Jurkat, Clone E6-1 (cell line): ENCODE data around the gene SNX14.
"Not testable (repeated sequence)": the region's sequence is repeated elsewhere in the genome, so short reads cannot be mapped to it uniquely, and the experiment has no call there.

Source experiments
- DNase-seq: peaks from one replicate; pipeline ENCODE4 v3.0.0-alpha.2; 2011; ENCODE audit warnings: low read depth, low spot score
- H3K4me3 ChIP-seq: 2 replicates; pipeline ENCODE4 v1.5.1; 2011; ENCODE audit warnings: mild to moderate bottlenecking, low read length, control low read depth, moderate library complexity

Gene SNX14

DNA sequence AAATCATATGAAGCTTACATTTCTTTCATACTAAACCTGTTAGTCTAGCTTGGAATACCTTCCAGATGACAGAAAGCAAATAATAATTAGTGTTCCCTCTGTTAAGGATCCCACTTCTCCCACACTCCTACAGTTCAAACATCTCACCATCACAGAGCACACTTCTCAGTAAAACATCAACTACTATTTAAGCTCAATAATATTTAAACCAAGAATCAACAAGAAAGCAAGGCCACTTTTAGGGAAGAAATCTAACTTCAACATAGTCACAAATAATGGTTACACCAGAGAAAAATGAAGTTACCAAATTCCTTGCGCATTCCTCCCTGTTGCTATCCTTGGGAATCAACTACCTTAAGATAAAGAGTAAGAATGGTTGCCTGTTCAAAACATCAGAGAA lies 1.6 kb downstream of the SNX14 start:
- no peak overlapping the region for H3K4me3 ChIP-seq
- DNase-seq, result no peak

DNA sequence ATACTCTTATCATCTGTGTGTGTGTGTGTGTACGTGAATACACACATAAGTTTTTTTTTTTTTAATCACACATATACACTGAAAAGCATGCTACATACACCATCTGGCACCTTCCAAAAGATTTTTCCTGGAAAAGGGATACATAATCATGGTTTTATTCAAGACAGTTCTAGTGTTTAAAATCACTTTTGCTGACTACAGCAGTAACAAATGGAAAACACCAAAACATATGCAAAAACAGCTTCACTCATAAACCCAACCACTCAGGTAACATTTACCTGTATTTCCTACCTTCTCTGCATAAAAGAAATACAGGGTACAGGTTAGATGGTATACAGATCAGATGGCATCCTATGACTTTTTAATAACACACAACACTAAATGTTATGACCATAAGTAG lies 2.5 kb downstream of the SNX14 start:
- no peak for DNase-seq
- H3K4me3 ChIP-seq, result no peak overlapping the region

DNA sequence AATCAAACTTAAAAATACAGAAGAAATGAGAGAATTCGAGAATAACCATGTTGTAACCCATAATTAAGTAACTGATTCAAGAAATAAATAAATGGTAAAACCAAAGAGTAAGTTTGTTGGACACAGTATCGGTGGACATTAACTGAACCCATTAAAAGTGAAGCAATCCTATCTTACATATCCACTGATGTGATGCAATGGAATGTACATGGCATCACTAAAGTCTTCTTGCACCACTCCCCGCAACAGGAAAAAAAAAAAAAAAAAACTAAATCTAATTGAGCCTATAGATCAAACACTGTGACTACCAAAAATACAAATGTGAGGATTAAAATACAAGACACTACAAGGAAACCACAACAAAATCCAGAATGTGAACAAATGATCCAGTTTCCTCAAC lies 7.9 kb downstream of the SNX14 start:
- DNase-seq, result no peak
- no peak overlapping the region for H3K4me3 ChIP-seq

DNA sequence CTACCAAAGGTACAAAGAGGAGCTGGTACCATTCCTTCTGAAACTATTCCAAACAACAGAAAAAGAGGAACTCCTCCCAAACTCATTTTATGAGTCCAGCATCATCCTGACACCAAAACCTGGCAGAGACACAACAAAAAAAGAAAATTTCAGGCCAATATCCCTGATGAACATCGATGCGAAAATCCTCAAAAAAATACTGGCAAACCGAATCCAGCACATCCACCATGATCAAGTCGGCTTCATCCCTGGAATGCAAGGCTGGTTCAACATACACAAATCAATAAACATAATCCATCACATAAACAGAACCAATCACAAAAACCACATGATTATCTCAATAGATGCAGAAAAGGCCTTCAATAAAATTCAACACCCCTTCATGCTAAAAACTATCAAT lies 10.8 kb downstream of the SNX14 start:
- H3K4me3 ChIP-seq, DNase-seq: not testable (repeated sequence)

DNA sequence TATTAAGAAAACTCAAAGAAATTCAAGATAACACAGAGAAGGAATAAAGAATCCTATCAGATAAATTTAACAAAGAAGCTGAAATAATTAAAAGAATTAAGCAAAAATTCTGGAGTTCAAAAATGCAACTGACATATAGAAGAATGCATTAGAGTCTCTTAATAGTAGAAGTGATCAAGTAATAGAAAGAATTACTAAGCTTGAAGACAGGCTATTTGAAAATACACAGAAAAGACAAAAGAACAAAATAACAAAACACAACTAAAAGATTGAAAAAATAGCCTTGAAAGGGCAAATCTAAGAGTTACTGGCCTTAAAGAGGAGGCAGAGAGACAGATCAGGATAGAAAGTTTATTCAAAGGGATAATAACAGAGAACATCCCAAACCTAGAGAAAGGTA lies 12.1 kb downstream of the SNX14 start:
- DNase-seq, result no peak
- no peak overlapping the region for H3K4me3 ChIP-seq

DNA sequence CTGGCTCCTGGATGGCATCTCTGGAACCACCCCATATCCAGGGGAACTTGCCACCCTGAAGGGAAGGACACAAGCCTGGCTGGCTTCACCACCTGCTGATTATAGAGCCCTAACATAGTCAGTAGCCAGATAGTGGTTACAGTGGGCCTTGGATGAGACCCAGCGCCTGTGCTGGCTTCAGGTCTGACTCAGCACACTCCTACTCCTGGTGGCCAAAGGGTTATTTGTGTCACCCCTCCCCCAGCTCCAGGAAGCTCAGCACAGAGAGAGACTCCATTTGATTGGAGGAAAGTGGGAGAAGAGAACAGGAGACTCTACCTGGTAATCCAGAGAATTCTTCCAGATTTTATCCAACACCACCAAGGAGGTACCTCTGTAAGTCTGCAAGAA lies 12.8 kb downstream of the SNX14 start:
- DNase-seq, result no peak
- no peak overlapping the region for H3K4me3 ChIP-seq

DNA sequence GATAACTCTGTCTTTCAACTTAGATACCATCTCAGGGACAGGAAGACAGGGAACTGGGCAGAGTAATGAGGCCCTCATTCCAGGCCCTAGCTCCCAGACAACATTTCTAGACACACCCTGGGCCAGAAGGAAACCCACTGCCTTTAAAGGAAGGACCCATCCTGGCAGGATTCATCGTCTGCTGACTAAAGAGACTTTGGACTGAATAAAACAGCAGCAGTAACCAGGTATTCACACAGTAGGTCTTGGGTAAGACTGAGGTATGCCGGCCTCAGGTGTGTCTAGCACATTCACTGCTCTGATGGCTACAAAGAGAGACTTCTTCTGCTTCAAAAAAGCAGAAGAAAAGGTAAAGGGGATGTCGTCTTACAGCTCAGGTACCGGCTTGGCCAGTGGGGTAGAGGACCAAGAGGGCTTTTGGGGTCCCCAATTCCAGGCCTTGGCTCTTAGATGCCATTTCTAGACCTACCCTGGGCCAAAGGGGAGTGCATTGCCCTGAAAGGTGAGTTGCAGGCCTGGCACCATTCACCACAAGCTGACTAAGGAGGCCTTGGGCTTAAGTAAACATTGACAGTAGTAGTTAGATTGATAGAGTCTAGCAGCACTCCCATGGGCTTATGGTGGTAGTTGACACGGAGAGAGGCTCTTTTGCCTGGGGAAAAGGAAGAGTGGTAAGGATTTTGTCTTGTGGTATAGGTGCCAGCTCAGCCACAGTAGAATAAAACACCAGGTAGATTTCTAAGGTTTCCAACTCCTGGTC lies 13.4 kb downstream of the SNX14 start:
- no peak overlapping the region for H3K4me3 ChIP-seq
- DNase-seq, result no peak

DNA sequence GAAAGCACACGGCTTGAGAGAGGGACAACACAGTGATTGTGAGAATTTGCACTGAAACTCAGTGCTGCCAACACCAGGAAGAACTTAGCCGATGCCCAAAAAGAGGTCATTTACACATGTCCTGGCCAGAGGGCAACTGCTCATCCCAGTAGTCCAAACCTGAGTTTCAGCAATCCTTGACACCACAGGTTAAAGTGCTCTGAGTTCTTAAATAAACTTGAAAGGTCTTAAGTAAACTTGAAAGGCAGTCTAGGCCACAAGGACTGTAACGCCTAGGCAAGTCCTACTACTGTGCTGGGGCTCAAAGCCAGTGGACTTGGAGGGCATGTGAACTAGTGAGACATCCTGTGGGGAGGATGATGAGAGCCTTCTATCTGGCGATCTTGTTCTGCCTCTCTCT lies 14.1 kb downstream of the SNX14 start:
- H3K4me3 ChIP-seq, result no peak overlapping the region
- DNase-seq, result no peak

DNA sequence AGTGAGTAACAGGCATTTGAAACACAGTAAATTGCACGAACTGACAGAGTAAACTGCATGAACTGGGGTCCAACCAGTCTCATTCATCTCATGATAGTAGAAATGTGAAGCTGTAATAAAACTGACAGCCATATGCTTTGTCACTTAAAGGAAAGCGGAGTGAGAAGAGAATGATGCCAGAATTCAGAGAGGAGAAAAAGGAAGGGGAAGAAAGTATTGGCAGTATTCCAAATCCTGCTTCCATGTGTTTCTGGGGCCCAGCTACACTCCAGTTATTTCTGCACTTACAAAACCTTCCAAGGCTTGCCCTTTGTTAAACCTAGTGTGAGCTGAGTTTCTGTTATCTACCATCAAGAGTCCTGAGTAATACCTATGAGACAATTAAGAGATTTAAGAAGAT lies 17.2 kb downstream of the SNX14 start:
- H3K4me3 ChIP-seq, result no peak overlapping the region
- no peak for DNase-seq

DNA sequence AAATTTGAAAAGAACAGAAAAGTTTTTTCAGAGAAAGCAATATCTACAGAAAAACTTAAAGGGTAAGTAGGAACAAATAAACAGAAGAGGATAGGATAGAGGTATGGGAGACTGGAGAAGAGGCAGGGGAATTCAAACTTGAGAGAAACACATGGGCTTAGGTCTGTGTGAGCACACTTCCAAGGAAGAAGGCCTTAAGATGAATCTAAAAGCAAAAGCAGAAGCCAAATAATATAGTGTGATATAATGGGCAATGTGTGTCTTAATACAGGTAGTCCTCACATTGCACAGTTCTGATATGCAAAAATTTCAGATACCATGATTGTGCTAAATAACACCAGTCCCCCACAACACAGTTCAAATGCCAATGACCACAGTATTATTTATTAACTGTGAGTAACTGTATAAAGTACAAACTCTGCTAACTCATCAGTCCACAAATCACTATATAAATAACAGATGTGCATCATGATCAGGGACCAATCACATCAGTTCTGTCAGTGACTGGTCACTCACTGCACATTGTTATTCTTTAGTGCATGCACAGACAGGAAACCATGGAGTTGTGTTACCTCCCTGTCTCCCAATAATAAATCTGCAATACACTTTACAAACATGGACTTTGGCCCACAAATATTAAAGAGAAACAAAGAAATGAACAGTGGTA lies 18.6 kb downstream of the SNX14 start:
- no peak for DNase-seq
- no peak overlapping the region for H3K4me3 ChIP-seq

DNA sequence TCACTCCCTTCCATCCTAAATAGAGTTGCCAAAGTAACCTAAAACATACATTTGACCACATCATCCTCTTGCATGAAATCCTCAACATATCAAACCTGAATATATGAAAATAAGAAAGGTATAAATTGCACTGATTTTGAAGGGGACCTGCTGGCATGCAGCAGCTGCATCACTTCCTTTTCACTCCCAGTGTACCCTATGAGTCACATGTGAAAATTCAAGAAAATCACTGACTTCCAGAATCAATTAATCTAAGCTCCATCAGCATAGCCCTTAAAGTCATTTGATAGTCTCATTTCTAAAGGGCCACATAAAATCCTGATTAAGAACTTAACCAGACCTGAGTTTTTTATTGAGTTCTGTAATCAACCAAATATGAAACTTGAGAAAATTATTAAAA lies 24.3 kb downstream of the SNX14 start:
- H3K4me3 ChIP-seq, result no peak overlapping the region

DNA sequence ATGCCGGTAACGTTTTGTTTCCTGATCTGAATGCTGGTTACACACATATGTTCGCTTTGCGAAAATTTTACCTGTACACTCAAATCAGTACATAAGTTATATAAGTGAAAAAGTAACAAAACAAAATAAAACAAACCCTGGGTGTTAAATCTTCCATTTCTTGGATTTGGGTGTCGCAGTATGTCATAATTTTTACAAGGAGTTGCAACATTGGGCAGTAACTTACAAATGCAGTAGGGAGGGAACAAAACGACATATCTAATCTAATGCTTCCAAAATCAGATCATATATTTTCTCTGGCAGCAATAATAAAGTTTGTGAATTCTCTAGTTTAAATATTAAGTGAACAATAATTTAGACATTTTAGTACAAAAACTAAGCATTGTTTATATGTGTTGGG lies 25.2 kb downstream of the SNX14 start:
- no peak for DNase-seq
- H3K4me3 ChIP-seq, result no peak overlapping the region

More for the DNA sequence above, 24.3 kb downstream of the SNX14 start:
- DNase-seq, result no peak

DNA sequence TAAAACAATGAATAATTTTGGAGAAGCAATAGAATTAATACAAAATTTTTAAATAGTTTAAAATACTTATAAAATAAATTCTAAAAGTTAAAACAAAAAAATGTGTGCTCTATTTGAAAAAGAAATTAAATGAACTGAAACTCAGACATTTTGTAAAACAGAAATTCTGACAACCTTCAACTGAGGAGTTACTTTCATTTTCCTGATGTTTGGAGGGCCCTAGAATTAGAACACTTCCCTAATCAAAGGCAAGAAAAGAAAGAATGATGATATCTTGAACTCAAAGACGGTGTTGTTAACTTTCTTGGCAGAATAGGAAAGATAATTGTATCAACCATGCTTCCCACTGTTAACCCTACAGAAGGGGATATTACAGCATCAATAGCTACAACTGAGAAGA lies 27.9 kb downstream of the SNX14 start:
- DNase-seq, result no peak
- H3K4me3 ChIP-seq, result no peak overlapping the region

DNA sequence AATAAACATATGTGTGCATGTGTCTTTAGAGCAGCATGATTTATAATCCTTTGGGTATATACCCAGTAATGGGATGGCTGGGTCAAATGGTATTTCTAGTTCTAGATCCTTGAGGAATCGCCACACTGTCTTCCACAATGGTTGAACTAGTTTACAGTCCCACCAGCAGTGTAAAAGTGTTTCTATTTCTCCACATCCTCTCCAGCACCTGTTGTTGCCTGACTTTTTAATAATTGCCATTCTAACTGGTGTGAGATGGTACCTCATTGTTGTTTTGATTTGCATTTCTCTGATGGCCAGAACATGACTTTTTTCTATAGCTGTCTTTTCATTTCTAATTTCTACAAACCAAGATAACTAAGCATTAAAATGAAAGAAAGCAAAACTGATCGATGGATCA lies 29.4 kb downstream of the SNX14 start:
- not testable (repeated sequence) for DNase-seq, H3K4me3 ChIP-seq

DNA sequence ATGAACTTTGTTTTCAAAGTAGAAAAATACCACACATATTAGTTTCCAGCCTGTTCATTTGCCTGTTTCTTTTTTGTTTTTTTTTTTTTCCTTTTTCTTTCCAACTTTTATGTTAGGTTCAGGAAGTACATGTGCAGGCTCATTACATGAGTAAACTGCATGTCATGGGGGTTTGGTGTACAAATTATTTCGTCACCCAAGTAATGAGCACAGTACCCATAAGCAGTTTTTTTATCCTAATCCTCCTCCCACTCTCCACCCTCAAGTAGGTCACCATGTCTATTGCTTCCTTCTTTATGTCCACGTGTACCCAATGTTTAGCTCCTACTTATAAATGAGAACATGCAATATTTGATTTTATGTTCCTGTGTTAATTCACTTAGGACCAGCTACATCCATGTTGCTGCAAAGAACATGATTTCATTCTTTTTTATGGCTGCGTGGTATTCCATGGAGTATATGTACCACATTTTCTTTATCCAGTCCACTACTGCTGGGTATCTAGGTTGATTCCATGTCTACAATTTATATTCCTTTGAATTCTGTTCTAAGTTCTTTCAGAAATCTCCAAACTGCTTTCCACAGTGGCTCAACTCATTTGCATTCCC lies 31.8 kb downstream of the SNX14 start:
- H3K4me3 ChIP-seq, result no peak overlapping the region
- no peak for DNase-seq

DNA sequence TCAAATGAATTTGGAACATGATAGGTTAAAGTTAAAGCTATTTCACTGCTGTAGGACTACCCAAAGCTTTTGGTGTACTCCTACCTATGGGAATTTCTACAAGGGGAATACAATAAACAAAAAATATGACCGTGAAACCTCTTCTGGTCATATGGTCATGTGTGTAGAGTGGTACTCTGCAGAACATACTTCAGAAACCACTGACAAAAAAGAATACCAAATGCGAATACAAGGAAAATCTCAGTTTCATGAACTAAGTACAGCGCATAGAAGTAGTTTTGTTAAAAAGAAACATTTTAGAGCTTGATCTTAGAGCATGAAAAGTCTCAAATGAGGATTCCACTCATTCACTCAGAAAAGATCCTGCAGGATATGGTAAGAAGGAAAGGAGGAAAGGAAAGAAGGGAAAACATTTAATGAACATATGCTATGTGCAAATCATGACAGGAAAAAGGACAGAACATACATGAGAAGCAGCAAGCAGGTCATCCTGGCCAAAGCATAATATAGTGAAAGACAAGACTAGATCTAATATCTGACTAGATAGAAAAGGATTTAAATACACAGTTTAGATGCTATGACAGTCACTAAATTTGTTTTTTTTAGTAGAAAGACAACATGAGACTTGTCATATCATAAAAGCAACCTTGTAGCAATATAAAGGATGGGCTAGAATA lies 36.5 kb downstream of the SNX14 start:
- DNase-seq, result no peak
- no peak overlapping the region for H3K4me3 ChIP-seq

DNA sequence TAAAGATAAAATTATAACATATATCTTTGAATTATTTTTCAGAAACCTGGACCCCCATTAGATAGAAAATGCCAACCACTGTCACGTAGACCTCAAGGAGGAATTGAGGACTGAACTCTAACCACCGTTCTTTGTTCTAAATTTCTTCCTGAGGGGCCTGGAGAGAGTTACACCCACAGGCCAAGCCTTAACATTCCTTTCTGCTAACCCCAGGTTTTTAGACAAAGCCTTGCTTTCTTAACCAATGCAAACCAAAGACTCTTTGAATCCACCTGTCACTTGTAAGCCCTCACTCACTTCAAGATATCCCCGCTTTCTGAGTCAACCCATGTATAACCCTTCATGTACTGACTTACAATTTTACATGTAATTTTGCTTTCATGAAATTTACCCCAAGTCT lies 41.0 kb downstream of the SNX14 start:
- H3K4me3 ChIP-seq, result no peak overlapping the region
- DNase-seq, result no peak

DNA sequence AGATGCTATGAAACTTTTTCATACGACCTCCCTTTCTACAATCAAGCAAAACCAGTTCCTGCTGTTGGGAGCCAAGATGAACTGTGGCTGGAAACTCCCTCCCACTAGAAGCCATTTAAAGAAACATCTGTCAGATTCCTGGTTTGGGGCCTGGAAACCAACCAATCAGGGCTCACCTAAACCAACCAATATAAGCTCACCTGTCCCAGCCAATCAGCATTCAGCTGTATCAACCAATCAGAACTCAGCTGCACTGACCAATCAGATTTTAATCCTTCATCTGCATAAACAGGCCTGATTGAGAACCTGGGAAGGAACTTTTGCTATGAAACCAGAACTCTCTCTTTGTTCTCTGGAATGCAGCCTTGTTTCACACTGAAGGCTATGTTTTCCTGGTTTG lies 42.4 kb downstream of the SNX14 start:
- DNase-seq, result peak; percentile 6
- H3K4me3 ChIP-seq, result no peak overlapping the region

DNA sequence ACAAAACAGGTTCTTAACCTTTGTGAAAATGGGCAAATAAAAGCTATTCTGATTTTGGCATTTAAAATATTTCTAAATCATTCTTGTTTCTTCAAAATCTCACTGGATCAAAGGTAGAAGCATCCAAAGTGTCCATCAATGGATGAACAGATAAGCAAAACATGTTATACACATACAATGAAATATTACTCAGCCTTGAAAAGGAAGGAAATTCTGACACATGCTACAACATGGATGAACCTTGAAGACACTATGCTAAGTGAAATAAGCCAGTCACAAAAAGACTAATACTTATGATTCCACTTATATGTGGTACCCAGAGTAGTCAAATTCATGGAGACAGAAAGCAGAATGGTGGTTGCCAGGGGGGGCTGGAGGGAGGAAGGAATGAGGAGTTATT lies 45.9 kb downstream of the SNX14 start:
- no peak overlapping the region for H3K4me3 ChIP-seq
- DNase-seq, result no peak

DNA sequence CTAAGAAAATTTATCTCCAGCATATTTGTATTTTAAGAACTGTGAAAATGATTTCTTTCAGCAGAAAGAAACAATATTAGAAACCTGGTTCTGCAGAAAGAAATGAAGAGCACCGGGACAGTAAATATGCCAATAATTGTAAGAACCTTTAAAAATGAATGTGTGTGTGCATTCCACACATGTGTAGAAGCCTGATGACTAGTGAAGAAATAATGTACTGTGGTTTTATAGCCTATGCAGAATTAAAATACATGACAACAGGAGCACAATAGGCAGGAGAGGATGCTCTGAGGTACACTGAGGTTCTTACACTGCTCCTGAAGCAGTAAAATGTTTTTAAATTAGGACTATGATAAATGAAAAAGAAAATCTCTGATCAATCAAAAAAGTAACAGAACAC lies 48.9 kb downstream of the SNX14 start:
- H3K4me3 ChIP-seq, result no peak overlapping the region
- DNase-seq, result no peak
